HG03457 (cell line): ENCODE measurements around the gene UBE2S.
"Not testable (repeated sequence)": the region's sequence is repeated elsewhere in the genome, so short reads cannot be mapped to it uniquely, and the experiment has no call there.

Experiments
- ATAC-seq: cut with Tn5 transposase; IDR thresholded peaks from one replicate; pipeline ENCODE4 v1.9.1; 2021; ENCODE audit warnings: moderate number of reproducible peaks; ENCODE audit not compliant: unreplicated experiment

UBE2S gene

GRCh38 chr19:55406826-55407549, 600 bp downstream of the UBE2S start:
- no peak for ATAC-seq

- no peak for ATAC-seq
These were observed 1.3 kb downstream of the UBE2S start for GRCh38 chr19:55406091-55406825.

GRCh38 chr19:55405638-55406037, 1.9 kb downstream of the UBE2S start:
- no peak for ATAC-seq

GRCh38 chr19:55402509-55402908, 5.1 kb downstream of the UBE2S start:
- ATAC-seq: no peak

GRCh38 chr19:55401390-55401789, 6.2 kb downstream of the UBE2S start:
- ATAC-seq: not testable (repeated sequence)

GRCh38 chr19:55400281-55401087, 7.1 kb downstream of the UBE2S start:
- no peak for ATAC-seq

- ATAC-seq: no peak
These were observed 9.2 kb downstream of the UBE2S start for GRCh38 chr19:55398200-55398925.

- no peak for ATAC-seq
These were observed 14.5 kb downstream of the UBE2S start for GRCh38 chr19:55392820-55393761.

GRCh38 chr19:55391702-55392615, 15.6 kb downstream of the UBE2S start:
- ATAC-seq: no peak

- ATAC-seq: no peak
These were observed 16.4 kb downstream of the UBE2S start for GRCh38 chr19:55391191-55391670.

- ATAC-seq: no peak
These were observed 17.1 kb downstream of the UBE2S start for GRCh38 chr19:55390461-55390880.

- no peak for ATAC-seq
These were observed 17.9 kb downstream of the UBE2S start for GRCh38 chr19:55389386-55390317.

GRCh38 chr19:55387736-55388497, 19.7 kb downstream of the UBE2S start:
- no peak for ATAC-seq

GRCh38 chr19:55386493-55386971, 21.1 kb downstream of the UBE2S start:
- ATAC-seq: no peak

GRCh38 chr19:55385724-55386492, 21.7 kb downstream of the UBE2S start, which contains the start of gene RPL28:
Gene RPL28, plus strand, starts transcription at chr19:55385932. Its CDS starts 426 bp downstream, at chr19:55386358.
- peak; percentile 53 for ATAC-seq
